Femur (tissue), 1 donor: Measurements from ENCODE around the gene PNPO.

Source experiments
- DNase-seq: peaks from one replicate; pipeline ENCODE4 v3.0.0-alpha.2; 2017

The PNPO gene

GRCh38 chr17:47952171-47953021, 11.0 kb downstream of the PNPO start:
- DNase-seq = no peak

GRCh38 chr17:47953909-47954308, 12.5 kb downstream of the PNPO start:
- no peak for DNase-seq

DNA sequence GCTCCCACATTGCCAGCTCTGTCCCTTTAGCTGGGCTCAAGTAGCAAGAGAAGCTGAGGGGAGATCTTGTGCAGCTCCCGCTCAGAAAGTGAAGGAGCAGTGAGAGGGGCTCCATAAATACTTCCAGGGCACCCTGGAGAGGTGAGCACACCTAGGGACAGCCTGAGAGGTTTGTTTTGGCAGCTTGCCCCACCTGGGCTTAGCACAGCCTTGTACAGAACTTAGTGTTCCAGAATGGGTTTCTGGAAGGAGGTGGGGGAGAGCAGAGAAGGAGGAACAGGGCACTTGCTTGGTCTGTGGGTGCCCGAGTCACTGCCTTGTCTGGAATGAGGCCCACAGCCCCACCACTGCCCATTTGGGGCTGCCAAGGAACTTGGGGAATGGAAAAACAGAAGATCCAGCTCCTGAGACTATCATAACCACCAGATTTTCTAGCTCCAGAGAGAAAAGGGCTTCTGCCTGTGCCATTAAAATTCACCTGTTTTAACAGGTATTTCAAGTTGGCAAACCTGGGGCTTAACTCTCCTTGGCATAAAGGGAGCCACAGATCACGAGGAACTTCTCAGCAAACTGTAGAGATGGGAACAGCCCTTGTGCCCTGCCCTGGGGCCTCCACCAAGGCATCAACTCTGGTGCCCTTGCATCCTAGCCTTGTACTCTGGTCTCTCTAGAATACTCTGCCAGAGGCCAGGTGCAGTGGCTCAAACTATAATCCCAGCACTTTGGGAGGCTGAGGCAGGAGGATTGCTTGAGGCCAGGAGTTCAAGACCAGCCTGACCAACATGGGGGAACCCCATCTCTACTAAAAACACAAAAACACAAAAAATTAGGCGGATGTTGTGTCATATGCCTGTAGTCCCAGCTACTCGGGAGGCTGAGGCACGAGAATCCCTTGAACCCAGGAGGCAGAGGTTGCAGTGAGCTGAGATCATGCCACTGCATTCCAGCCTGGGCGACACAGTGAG, 14.4 kb downstream of the PNPO start:
- no peak for DNase-seq

DNA sequence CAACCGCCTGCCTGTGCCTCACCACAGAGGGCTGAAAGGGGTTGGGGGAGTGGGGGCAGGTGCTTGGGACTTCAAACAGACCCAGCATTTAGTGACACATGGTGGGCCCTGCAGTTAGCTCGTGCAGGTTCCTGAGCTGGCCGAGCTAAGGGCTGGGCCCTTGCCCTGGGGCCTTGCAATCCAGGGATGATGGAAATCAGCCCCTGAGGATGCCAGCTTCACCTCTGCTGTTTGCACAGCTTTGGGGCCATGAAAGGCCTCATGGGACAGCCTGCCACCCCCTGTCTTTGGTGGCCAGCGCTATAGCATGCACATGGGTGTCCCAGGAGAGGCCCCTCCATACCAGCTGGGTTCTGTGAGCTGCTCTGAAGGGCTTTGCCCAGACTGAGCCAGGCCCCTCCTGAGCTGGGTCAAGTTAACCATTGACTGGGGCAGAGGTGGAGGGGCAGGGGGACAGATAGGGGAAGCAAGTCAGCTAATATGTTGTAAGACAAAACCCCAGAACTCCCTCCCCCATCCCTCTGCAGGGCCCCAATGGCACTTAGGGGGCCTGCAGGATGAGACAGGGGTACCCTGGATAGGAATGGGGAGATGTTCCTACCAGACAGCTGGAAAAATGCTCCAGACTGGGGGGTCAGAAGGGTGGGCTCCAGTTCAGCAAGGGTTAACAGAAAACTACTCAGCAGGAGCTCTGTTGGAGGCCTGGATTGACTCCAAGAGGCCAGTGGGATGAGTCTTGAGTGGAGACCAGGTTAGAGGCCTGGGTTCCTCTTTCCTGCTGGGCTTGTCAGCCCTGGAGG, 15.6 kb downstream of the PNPO start:
- no peak for DNase-seq

GRCh38 chr17:47957591-47958490, 16.5 kb downstream of the PNPO start, which contains the start of gene PRR15L:
TSS of gene PRR15L (minus strand) at chr17:47957883. CDS start at chr17:47953234, 4,649 bp downstream.
- no peak for DNase-seq

GRCh38 chr17:47959825-47960655, 18.7 kb downstream of the PNPO start:
- DNase-seq = no peak

DNA sequence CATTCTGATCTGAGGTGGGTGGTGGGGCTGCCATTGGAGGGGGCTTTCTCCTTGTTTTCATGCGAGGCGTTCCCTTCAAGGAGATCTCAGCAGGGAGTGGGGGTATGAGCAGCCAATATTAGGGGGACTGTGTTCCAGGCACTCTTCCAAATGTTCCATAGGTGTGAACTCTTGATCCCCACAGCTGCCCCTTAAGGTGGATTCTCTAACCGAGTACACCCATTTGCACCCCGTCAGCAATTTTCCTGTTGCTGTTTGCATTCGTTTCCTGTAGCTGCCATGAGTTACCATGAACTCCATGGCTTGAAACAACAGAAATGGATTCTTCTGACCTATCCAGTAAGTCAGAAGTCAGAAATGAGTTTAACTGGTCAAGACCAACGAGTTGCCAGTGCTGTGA, 20.0 kb downstream of the PNPO start:
- DNase-seq = no peak

DNA sequence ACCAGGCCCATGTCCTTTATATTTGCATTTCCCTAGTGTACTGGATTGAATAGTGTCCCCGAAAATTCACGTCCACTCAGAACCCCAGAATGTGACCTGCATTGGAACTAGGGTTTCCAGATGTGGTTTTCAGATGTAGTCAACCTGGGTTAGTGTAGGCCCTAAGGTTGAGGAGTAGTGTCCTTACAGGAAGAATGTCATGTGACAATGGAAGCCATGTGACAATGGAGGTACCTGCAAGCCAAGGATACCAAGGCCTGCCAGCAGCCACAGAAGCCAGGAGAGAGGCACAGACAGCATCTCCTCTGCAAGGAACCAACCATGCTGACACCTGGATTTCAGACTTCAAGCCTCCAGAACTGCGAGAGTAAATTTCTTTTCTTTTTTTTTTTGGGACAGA, 21.5 kb downstream of the PNPO start:
- no peak for DNase-seq

- no peak for DNase-seq
Measured at GRCh38 chr17:47964856-47965255, 23.5 kb downstream of the PNPO start.

GRCh38 chr17:47966079-47966519, 24.7 kb downstream of the PNPO start:
- no peak for DNase-seq

- no peak for DNase-seq
Measured at GRCh38 chr17:47967607-47968252, 26.4 kb downstream of the PNPO start.

DNA sequence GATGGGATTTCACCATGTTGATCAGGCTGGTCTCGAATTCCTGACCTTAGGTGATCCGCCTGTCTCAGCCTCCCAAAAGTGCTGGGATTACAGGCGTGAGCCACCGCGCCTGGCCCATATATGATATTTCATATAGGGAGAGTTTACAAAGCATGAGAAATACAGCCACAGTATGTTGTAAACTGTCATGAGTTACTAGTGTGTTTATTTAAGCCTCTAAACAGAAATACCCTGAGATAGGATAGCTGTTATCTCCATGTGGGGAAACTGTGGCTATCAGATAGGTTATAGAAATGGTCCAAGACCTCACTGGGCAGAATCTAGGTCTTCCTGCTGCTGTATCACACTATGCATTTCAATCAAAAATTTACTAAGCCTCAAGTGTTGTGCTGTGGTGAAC, 27.5 kb downstream of the PNPO start:
- DNase-seq = no peak

DNA sequence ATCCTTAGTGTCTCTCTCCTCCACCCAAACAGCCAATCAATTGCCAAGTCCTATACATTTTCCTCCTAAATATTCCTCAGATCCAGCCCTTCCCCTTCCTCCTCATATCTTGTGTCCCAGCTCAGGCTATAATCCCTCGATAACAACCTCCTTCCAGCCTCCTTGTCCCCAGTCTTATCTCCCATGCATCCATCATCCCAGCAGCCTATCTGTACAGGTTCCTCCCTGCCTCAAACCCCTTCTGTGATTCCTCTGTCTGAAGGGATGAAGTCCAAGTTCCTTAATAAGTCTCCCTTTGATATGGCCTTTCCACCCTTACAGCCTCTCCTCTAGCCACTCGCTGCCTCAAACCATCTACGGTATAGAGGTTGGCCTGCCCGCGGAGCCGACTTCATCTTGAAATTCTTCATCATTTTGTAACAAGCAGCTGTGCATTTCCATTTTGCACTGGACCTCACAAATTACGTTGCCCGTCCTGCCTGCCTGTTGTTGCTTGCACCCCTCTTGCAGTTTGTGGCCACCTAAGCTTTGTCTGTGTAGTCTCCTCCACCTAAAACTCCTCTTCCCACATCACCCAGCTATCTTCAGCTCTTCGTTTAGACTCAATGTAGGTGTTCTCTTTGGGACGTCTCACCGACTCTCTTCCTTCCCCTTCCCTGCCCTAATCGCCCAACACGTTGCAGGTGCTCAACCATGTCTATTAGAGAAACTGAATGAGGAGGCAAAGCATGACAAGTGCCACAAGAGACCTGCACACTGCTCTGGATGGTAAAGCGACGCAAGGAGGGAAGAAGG, 28.8 kb downstream of the PNPO start:
- DNase-seq = no peak

- DNase-seq = peak; percentile 100
Measured at GRCh38 chr17:47970725-47971499, 29.5 kb downstream of the PNPO start, which contains the start of gene CDK5RAP3. TSS of gene CDK5RAP3 (plus strand) at chr17:47971113. CDS start at chr17:47971147, 34 bp downstream.

- no peak for DNase-seq
Measured at GRCh38 chr17:47973541-47973940, 32.2 kb downstream of the PNPO start.

GRCh38 chr17:47975189-47975822, 33.9 kb downstream of the PNPO start:
- DNase-seq = no peak

- no peak for DNase-seq
Measured at GRCh38 chr17:47975823-47976205, 34.4 kb downstream of the PNPO start.

- DNase-seq = peak; percentile 71
Measured at GRCh38 chr17:47978324-47978723, 37.0 kb downstream of the PNPO start.
